TTC549 (cell line): ENCODE results near the gene DDIT3.
"Not testable (repeated sequence)": the region's sequence is repeated elsewhere in the genome, so short reads cannot be mapped to it uniquely, and the experiment has no call there.

Experiments used
- FAIRE-seq: peaks from 2 replicates; lab custom pipeline; 2012; peaks lifted over from hg19 to GRCh38; lab: Jason Lieb, UNC

DDIT3 gene

GRCh38 chr12:57513266-57513665 is 7.0 kb downstream of the DDIT3 start:
- no peak for FAIRE-seq

GRCh38 chr12:57512665-57513064 is 7.6 kb downstream of the DDIT3 start:
- no peak for FAIRE-seq

- no peak for FAIRE-seq
Observed at GRCh38 chr12:57511588-57512325, 8.6 kb downstream of the DDIT3 start.

GRCh38 chr12:57511161-57511560 is 9.2 kb downstream of the DDIT3 start:
- no peak for FAIRE-seq

- FAIRE-seq, result not testable (repeated sequence)
Observed at GRCh38 chr12:57507796-57508195, 12.5 kb downstream of the DDIT3 start.

GRCh38 chr12:57506541-57506940 is 13.8 kb downstream of the DDIT3 start:
- FAIRE-seq, result not testable (repeated sequence)

GRCh38 chr12:57502311-57502969 is 17.9 kb downstream of the DDIT3 start:
- FAIRE-seq, result not testable (repeated sequence)

GRCh38 chr12:57500213-57500612 is 20.1 kb downstream of the DDIT3 start:
- no peak for FAIRE-seq

GRCh38 chr12:57498571-57498970 is 21.7 kb downstream of the DDIT3 start:
- no peak for FAIRE-seq

GRCh38 chr12:57498132-57498502 is 22.2 kb downstream of the DDIT3 start:
- FAIRE-seq, result no peak

GRCh38 chr12:57497223-57498131 is 22.8 kb downstream of the DDIT3 start:
- FAIRE-seq, result no peak

GRCh38 chr12:57496822-57497221 is 23.5 kb downstream of the DDIT3 start:
- no peak for FAIRE-seq

GRCh38 chr12:57495051-57495701 is 25.1 kb downstream of the DDIT3 start:
- FAIRE-seq, result not testable (repeated sequence)

- no peak for FAIRE-seq
Observed at GRCh38 chr12:57491393-57492280, 28.7 kb downstream of the DDIT3 start.

GRCh38 chr12:57490126-57490525 is 30.2 kb downstream of the DDIT3 start:
- FAIRE-seq, result no peak

- no peak for FAIRE-seq
Observed at GRCh38 chr12:57489157-57489641, 31.1 kb downstream of the DDIT3 start.

GRCh38 chr12:57488402-57489156 is 31.7 kb downstream of the DDIT3 start:
- no peak for FAIRE-seq

GRCh38 chr12:57487597-57488401 is 32.5 kb downstream of the DDIT3 start, which contains the start of gene MARS1:
MARS1 (plus strand) TSS chr12:57488068; CDS start chr12:57488091, 23 bp downstream.
- FAIRE-seq, result peak; percentile 86

GRCh38 chr12:57487055-57487596 is 33.2 kb downstream of the DDIT3 start:
- FAIRE-seq, result no peak
